GM12801 (cell line): ENCODE results near the gene ZC3H11A.

Experiments
- CTCF ChIP-seq: IDR thresholded peaks from one replicate; pipeline ENCODE4 v1.5.1; 2011; ENCODE audit warnings: control low read depth; ENCODE audit not compliant: insufficient read length; ENCODE audit errors: extremely low read depth

Gene ZC3H11A

DNA sequence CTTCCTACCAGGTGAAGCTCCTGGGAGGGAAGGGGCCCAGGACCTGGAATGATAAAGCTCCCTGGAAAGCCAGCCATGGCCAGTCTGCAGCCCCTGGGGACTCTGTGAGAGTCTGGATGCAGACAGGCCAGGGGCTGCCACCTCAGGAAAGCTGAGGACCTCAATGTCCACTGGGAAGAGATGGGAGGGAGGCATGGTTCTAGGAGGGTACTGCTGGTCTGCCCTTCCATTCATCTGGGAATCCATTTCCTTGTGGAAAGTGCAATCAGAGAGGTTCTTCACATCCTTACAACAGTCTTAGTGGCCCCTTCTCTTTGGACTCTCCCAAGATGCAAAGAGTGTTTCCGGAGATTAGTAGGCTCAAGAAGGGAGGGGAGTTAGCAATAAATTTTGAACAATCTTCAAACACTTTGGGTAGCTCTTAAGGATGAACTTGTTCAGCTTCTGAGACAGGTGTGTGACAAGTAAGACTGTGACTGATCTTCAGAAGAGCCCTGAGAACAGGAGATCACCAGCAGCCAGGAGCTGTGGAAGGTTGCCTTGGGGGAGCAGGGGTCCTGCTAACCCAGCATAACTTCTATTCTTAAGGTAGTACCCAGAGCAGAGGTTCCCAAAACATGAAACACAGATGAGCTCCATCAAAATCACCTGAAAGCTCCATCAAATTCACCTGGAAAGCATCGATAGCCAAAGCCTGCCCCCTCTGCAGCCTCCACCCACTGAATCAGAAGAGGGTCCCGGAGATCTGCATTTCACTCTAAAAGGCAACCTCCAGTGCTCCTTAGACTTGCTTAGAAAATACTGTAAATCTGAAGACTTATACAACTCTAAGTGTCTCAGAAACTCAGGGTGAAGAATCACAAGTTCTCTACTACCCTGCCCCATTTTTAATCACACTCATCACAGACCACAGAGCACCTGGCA lies 31.1 kb upstream of the ZC3H11A start:
- no peak for TF ChIP-seq CTCF

DNA sequence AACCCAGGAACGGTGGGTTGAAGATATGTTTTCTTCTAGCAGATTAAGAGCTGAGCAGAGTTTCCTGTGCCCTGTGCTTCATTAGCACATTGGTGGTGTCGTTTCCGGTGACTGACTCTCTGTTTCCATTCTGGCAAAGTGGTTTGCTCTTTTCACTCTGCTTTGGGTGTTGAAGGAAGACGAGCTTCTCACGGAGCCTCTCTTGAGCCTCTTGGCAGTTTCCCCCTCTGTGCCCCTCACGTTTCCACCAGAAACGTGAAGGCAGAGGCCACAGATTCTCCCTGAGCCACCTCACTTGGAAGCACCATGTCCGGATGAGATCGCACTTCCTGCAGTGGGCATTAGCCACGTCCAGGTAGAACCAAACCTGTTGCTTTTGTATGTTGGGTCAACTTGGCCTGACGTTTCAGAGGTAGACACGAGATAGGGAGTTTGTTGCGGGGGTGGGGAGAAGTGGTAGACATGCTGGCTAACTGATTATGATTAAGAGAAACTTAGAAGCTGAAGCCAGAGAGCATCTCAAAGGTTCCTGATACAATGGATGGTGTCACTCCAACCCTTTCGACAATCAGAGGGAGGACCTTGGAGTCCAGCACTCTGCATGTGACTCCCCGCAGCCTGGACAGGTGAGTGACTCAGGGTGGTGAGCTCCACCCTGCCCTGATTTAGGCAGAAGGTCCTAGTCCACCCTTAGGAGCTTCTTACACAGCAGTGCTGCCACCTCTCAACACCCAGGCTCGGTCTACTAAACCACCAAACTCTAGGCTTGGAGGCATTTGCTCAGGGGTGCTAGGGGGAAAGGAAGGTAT lies 30.2 kb upstream of the ZC3H11A start, which contains the start of gene LAX1:
Gene LAX1, plus strand, starts transcription at position 155 of the 809 bp plus-strand sequence. Its CDS starts 383 bp downstream, at position 538.
- no peak for TF ChIP-seq CTCF

- TF ChIP-seq CTCF, result no peak
Measured at GRCh38 chr1:203768256-203768655, 27.2 kb upstream of the ZC3H11A start.

DNA sequence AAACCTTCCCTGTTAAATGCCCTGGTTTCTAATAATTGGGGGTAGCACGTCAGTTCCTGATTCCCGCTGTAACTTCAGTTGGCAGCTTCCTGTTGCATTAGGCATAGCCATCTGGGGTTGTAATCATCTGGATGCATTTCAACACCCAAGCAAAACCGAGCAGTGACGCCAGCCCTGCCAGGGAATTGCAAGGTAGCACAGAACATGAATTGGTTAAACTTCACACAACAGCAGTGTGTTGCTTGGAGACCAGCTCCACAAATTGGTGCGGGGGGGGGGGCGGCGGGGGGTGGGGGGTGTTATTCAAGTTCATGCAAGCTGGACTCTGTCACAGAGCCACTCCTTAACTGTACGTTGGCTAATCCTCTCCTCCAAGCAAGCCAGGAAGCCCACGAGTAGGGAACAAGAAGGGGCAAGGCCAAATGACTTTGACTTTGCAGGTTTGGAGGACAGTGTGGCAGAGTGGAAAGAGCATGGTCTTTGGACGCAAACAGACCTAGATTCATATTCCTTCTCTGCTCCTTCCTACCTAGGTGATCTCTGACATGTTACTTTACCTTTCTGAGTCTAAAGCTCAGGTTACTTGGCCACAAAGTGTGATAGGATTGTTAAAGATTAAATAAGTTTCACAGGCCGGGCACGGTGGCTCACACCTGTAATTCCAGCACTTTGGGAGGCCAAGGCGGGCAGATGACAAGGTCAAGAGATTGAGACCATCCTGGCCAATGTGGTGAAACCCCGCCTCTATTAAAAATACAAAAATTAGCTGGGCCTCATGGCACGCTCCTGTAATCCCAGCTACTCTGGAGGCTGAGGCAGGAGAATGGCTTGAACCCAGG lies 25.7 kb upstream of the ZC3H11A start:
- no peak for TF ChIP-seq CTCF

- no peak for TF ChIP-seq CTCF
Measured at GRCh38 chr1:203771901-203772301, 23.5 kb upstream of the ZC3H11A start.

GRCh38 chr1:203772836-203773235 lies 22.6 kb upstream of the ZC3H11A start:
- TF ChIP-seq CTCF, result no peak
